ENCODE results near the gene ANXA11.

Gene ANXA11

GRCh38 chr10:80210259-80210658 lies 4.9 kb upstream of the ANXA11 start:
- in situ Hi-C loops (cut with HindIII; ENCODE audit: low pct_ligation_motif_present, low sequenced_read_pairs): no loop called here
- TF ChIP-seq, protein P1, sequence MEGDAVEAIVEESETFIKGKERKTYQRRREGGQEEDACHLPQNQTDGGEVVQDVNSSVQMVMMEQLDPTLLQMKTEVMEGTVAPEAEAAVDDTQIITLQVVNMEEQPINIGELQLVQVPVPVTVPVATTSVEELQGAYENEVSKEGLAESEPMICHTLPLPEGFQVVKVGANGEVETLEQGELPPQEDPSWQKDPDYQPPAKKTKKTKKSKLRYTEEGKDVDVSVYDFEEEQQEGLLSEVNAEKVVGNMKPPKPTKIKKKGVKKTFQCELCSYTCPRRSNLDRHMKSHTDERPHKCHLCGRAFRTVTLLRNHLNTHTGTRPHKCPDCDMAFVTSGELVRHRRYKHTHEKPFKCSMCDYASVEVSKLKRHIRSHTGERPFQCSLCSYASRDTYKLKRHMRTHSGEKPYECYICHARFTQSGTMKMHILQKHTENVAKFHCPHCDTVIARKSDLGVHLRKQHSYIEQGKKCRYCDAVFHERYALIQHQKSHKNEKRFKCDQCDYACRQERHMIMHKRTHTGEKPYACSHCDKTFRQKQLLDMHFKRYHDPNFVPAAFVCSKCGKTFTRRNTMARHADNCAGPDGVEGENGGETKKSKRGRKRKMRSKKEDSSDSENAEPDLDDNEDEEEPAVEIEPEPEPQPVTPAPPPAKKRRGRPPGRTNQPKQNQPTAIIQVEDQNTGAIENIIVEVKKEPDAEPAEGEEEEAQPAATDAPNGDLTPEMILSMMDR (IDR thresholded peaks at IDR 0.05; ENCODE audit: low read depth, low read length, missing control alignments): no peak
- Histone ChIP-seq H3K4me3 (ENCODE audit: low read depth, low read length) (no peak overlapping the region), H3K27ac (no peak overlapping the region), H3K36me3 (replicated peaks) (no peaks in the 10 kb centered on the region), H3K27me3 (replicated peaks) (no peaks in the 10 kb centered on the region)
- DNase-seq: no peak

- peak overlapping the region; percentile 98 for H3K27ac ChIP-seq
Observed at GRCh38 chr10:80207768-80208370, 2.5 kb upstream of the ANXA11 start.

GRCh38 chr10:80206277-80206655 lies 929 bp upstream of the ANXA11 start:
- Histone ChIP-seq H3K27ac (peak overlapping the region; percentile 98), H3K36me3 (replicated peaks) (no peaks in the 10 kb centered on the region), H3K4me3 (ENCODE audit: low read depth, low read length) (no peak overlapping the region), H3K27me3 (replicated peaks) (no peaks in the 10 kb centered on the region)
- no peak for DNase-seq
- TF ChIP-seq, protein P1 (IDR thresholded peaks at IDR 0.05; ENCODE audit: low read depth, low read length, missing control alignments): no peak
- in situ Hi-C loops (cut with HindIII; ENCODE audit: low pct_ligation_motif_present, low sequenced_read_pairs): no loop called here

More at GRCh38 chr10:80207768-80208370, 2.5 kb upstream of the ANXA11 start:
- in situ Hi-C loops (cut with HindIII; ENCODE audit: low pct_ligation_motif_present, low sequenced_read_pairs): no loop called here
- Histone ChIP-seq H3K27me3 (replicated peaks) (no peaks in the 10 kb centered on the region), H3K4me3 (ENCODE audit: low read depth, low read length) (peak overlapping the region; percentile 51), H3K36me3 (replicated peaks) (no peaks in the 10 kb centered on the region)
- TF ChIP-seq, protein P1 (IDR thresholded peaks at IDR 0.05; ENCODE audit: low read depth, low read length, missing control alignments): no peak
- DNase-seq: no peak

DNA sequence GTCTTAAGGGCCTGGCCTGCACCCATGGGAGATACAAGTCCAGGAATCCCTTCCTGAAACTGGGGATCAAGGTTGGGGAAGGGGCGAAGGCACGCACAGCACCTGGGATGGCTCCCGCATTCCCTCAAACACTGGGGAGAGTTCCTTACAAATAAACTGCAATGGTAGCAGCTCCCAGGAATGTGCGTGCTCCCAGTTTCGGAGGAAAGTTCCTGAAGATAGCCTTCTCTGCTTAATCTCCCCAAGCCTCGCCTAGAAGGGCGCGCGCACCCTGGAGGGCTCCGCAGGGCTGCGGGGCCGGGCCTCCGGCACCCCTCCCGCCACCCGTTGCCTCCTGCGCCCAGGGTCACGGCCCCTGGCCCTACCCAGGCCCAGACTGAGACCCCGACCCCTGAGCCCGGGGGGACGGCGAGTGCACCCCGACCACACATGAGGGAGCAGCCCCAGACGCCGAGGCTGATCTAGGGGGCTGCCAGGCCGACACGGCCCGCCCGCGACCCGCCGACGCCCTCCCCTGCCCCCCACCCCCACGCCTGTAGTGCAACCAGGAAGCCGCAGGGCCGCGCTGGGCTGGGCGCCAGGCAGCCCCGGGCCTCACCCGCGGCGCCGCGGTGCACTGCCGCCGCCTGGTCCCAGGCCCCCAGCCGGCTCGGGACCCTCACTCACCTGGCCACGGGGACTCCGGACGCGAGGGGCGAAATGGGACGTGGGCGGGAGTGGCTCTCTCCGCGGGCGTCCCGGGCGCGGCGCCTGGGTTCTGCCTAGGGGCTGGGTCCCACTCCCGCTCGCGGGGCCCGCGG lies 460 bp downstream of the ANXA11 start:
- in situ Hi-C loops (cut with HindIII; ENCODE audit: low pct_ligation_motif_present, low sequenced_read_pairs): no loop called here
- TF ChIP-seq, protein P1 (IDR thresholded peaks at IDR 0.05; ENCODE audit: low read depth, low read length, missing control alignments): no peak
- H3K4me3 ChIP-seq (ENCODE audit: low read depth, low read length): peak overlapping the region; percentile 77
- H3K27me3 ChIP-seq (replicated peaks): no peaks in the 10 kb centered on the region
- no peaks in the 10 kb centered on the region for H3K36me3 ChIP-seq (replicated peaks)
- DNase-seq: no peak
- peak overlapping the region; percentile 98 for H3K27ac ChIP-seq

DNA sequence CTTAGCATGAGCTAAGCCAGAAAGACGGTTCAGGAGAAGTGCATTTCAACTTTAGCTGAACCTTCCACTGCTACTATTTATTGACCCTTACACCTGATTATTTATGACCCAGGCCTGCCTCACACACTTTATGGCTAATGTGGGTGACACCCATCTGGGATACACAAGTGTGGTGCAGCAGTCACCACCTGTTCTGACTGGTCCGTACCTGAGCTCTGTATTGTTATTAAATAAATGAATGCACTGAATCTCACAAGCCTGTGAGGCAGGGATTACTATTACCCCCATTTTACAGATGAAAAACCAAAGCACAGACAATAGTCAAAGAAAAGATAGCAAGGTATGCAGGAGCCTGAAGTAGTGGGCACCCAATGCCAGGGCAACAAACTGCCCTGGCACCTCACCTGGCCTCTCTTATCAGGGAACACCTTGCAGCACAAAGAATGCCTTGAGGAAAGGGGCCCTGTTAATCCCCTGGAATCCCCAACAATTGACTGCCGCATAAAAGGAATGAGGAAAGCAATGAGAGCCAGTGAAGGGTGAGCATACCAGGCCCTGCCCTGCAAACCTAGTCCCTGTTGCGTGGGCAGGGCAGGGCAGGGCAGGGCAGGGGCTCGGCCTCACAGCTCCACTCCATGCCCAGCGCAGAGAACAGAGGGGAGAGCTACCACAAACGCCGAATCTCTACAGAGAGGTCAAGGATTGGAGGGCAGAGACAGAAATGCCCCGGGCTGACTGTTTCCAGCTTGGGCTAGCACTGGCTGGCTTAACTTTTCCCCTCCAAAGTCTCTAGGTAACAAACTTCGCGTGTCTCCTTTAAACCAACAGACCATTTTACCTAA lies 1.3 kb downstream of the ANXA11 start:
- no peak for DNase-seq
- in situ Hi-C loops (cut with HindIII; ENCODE audit: low pct_ligation_motif_present, low sequenced_read_pairs): no loop called here
- Histone ChIP-seq H3K36me3 (replicated peaks) (no peaks in the 10 kb centered on the region), H3K27ac (peak overlapping the region; percentile 98), H3K4me3 (ENCODE audit: low read depth, low read length) (peak overlapping the region; percentile 77), H3K27me3 (replicated peaks) (no peaks in the 10 kb centered on the region)
- TF ChIP-seq, protein P1 (IDR thresholded peaks at IDR 0.05; ENCODE audit: low read depth, low read length, missing control alignments): no peak

Measured in brain microvascular endothelial cell (primary cell).